Kidney tubule cell (primary cell): Measurements from ENCODE around the gene PIK3C3.
"Not testable (repeated sequence)": the region's sequence is repeated elsewhere in the genome, so short reads cannot be mapped to it uniquely, and the experiment has no call there.

Experiments used
- DNase-seq: peaks from one replicate; pipeline ENCODE4 v3.0.0-alpha.2; 2018; ENCODE audit warnings: low spot score

The PIK3C3 gene

DNA sequence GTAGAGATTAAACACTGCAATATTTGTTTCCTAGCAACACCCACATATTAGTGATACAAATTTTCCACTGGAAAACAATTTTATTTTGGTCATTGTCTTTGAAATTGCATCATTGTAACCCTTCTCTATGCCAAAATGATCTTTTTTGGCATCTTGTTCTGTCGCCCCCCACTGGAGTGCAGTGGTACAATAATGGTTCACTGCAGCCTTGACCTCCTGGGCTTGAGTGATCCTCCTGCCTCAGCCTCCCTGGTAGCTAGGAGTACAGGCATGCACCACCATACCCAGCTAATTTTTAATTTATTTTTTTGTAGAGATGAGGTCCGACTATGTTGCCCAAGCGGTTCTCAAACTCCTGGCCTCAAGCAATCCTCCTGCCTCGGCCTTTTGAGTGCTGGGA, 117.4 kb downstream of the PIK3C3 start:
- DNase-seq = no peak

GRCh38 chr18:42074704-42075103, 119.7 kb downstream of the PIK3C3 start:
- no peak for DNase-seq

DNA sequence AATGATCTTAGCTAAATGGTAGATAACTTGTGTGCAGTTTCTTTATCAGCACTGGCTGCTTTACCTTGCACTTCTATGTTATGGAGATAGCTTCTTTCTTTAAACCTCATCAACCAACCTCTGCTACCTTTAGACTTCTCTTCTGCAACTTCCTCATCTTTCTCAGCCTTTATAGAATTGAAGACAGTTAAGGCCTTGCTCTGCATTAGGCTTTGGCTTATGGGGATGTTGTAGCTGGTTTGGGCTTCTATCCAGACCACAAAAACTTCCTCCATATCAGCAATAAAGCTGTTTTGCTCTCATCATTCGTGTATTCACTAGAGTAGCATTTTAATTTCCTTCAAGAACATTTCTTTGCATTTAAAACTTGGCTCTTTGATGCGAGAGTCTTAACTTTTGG, 123.7 kb downstream of the PIK3C3 start:
- no peak for DNase-seq

- DNase-seq = no peak
These were observed 125.3 kb downstream of the PIK3C3 start for GRCh38 chr18:42080340-42080739.

DNA sequence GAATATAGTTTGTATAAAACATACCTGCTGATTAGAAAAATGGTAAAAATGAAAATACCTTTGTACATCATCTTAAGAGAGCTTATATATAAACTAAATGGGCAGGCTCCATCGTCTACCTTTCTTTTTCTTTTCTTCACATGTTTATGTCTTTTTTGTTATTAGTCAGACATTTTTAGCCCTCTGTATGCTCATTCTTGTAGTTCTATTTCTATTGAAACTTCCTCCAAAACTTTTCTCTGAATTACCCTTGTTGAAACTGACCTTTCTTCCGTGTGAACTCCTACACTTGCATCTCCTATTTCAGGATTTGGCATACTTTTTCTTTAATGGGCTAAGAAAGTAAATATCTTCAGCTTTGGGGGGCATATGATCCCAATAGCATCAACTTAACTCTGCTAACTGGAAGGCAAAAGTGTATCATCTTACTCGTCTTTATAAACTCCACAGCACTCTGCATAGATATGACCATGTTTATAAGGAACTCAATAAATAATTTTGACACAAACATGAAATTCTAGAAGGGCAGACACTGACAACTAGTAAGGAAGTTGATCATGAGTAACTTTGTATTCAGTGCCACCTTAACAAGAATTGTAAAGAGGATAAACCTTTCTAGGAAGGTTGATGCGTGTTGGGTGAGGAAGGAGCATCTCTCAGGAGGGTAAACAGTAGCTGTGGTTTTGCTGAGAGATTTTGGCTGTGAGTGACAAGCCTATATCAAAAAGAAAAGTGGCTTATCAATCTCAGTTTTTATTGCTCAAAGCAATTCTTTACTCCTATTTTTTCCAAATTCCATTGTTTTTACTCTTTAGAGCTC, 127.6 kb downstream of the PIK3C3 start:
- DNase-seq = no peak

- peak; percentile 25 for DNase-seq
These were observed 131.3 kb downstream of the PIK3C3 start for GRCh38 chr18:42086288-42086687.

DNA sequence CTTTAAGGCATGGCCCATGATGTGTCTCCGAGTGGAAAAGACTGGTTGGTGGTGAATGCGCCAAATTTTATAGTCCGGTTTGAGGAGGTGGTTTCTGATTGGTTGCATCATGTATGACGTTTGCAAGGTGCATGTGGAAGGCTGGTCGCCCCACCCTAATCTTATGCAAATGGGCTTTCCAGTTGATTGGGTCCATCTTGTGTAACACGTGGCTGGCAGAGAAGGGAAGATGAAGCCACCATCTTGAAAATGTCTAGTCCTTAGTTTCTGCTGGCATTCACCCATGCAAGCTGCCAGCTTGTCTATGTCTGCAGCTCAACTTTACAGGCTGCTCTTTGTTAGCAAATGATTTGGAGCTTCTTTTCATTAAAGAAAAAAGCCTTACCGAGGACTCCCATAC, 132.2 kb downstream of the PIK3C3 start:
- no peak for DNase-seq

- DNase-seq = no peak
These were observed 132.8 kb downstream of the PIK3C3 start for GRCh38 chr18:42087876-42088275.

DNA sequence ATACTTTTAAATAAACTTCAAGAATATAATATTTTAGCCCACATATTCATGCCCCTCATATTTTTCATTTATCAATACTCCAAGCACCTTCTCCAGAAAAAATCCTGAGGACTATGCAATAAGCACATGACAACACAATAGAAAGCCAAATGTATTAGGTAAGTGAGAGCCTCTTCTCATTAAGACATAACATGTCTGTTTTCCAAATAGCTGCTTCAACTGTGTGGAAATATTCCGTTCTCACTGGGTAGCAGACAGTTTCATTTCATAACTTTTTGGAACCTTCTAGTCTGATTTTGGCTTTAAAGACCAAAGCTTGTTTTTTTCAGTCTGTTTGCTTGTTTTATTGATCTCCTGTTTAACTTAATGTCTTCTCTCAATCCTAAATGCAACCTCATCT, 137.8 kb downstream of the PIK3C3 start:
- no peak for DNase-seq

DNA sequence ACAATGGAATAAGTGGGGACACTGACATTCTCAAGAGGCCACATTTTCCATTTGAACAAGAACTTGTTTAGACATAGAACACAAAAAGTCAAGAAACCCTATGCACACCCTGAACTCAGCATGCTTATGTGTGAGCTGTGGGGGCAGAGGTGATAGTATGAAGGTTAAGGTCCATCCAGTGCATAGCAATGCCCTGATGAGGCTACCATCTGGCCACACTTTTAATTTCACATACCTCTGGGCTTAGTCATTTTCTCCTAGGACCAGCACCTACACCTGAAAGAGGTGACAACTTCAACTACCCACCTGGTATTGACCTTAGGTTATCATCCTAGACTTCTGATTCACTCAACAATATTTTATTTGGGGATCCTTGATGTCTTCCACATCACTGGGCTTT, 139.8 kb downstream of the PIK3C3 start:
- peak; percentile 64 for DNase-seq

- DNase-seq = no peak
These were observed 140.8 kb downstream of the PIK3C3 start for GRCh38 chr18:42095732-42096377.

GRCh38 chr18:42100248-42100647, 145.2 kb downstream of the PIK3C3 start:
- no peak for DNase-seq

DNA sequence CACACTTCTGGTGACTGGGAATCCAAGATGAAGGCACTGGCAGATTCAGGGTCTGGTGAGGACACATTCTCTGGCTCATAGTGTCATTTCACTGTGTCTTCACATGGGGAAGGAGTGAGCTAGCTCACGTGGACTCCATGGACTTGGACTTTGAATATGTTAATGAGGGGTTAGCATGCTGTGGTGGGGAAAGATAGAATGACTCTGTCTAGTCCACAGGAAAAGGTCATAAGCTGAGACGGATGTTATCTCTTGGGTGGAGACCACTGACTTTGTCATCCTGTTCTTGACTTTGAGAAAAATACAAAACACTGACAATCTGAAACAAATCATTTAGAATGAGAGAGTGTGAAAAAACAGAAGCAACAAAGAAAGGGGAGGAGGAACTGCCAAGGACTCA, 145.9 kb downstream of the PIK3C3 start:
- no peak for DNase-seq

DNA sequence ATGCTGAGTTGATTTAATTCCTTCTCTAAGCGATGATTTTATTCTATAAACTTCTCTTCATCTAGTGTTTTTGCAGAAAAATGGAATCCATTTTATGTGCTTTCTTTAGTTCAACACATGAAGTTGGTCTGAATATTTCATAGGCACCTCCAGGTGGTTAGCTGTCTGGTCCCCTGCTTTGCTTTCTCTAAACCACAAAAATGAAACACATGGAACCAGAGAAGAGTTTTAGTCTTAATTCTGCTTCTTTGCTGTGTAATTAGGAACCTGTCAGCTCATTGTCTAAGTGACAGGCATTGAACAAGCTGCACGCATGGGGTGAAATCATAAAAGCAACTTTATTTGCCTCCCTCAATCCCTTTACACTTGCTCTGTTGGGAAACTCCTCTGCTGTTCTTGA, 150.4 kb downstream of the PIK3C3 start:
- no peak for DNase-seq

- no peak for DNase-seq
These were observed 151.8 kb downstream of the PIK3C3 start for GRCh38 chr18:42106784-42107183.

- DNase-seq = no peak
These were observed 152.3 kb downstream of the PIK3C3 start for GRCh38 chr18:42107287-42107686.

- no peak for DNase-seq
These were observed 152.8 kb downstream of the PIK3C3 start for GRCh38 chr18:42107691-42108450.

GRCh38 chr18:42112147-42112546, 157.1 kb downstream of the PIK3C3 start:
- DNase-seq = not testable (repeated sequence)

GRCh38 chr18:42112657-42113420, 157.8 kb downstream of the PIK3C3 start:
- DNase-seq = no peak

GRCh38 chr18:42113529-42114191, 158.6 kb downstream of the PIK3C3 start:
- DNase-seq = no peak

- DNase-seq = peak; percentile 72
These were observed 159.4 kb downstream of the PIK3C3 start for GRCh38 chr18:42114310-42114943.
